Activated T-helper 9 cell treated with anti-CD3 and anti-CD28 coated beads, Interleukin-2, amount 50 U/mL, for 16 hours (primary cell): ENCODE results near the gene SPHK1.

Experiments
- DNase-seq: peaks from one replicate; pipeline ENCODE4 v3.0.0-alpha.2; 2020; ENCODE audit warnings: low read depth

Gene SPHK1

DNA sequence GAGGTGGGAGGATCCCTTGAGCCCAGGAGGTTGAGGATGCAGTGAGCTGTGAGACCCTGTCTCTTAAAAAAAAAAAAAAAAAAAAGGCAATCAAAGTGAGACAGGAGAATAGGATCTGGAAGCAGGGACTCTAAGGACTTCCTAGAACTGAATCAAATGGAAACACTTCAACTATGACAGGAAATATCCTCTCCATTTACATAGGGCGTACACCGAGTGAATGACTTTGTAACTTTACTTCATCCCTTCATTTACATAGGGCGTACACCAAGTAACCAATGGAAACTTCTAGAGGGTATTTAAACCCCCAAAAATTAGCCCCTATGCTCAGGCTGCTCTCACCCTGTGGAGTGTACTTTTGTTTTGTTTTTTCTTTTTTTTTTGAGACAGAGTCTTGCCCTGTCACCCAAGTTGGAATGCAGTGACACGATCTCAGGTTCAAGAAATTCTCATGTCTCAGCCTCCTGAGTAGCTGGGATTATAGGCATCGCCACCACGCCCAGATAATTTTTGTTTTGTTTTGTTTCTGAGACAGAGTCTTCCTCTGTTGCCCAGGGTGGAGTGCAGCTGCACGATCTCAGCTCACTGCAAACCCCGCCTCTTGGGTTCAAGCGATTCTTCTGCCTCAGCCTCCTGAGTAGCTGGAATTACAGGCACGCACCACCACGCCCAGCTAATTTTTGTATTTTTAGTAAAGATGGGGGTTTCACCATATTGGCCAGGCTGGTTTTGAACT lies 21.1 kb upstream of the SPHK1 start:
- DNase-seq: no peak

DNA sequence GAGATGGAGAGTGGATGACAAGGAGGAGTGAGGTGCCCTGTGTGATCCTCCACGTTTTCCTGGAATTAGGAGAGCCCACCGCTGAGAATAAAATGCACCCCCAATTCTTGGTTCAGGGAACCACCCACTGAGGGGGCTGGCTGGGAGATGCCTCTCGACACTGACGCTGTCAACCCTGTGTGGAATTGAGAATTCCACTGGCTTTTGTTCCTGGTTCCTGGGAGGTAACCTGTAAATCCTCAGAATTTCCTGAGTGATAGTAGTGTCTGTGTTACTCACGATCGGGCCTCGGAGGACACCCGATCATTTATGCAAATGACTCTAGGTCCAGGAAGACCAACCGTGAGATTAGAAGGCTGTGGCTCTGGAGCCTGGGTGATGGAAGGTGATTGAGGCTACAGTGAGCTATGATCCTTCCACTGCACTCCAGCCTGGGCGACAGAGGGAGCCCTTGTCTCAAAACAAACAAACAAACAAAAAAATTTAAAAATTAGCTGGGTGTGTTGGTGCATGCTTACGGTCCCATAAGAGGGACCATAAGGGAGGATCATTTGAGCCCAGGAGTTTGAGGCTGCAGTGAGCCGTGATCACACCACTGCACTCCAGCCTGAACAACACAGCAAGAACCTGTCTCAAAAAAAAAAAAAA lies 19.0 kb upstream of the SPHK1 start:
- no peak for DNase-seq

DNA sequence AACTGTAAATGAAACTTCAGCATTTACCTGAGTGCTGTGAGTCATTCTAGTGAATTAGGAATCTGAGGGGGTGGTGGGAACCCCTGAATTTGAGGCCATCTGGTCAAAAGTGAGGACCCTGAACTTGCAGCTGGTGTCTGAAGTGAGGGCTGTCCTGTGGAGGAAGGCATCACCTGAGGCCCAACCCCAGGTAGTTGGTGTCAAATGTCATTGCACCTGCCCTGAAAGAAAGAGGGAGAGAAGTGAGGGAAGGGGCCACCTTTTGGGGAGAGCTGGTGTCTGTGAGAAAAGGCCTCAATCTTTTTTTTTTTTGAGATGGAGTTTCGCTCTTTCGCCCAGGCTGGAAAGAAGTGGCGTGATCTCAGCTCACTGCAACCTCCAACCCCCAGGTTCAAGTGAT lies 18.2 kb upstream of the SPHK1 start:
- DNase-seq: no peak

DNA sequence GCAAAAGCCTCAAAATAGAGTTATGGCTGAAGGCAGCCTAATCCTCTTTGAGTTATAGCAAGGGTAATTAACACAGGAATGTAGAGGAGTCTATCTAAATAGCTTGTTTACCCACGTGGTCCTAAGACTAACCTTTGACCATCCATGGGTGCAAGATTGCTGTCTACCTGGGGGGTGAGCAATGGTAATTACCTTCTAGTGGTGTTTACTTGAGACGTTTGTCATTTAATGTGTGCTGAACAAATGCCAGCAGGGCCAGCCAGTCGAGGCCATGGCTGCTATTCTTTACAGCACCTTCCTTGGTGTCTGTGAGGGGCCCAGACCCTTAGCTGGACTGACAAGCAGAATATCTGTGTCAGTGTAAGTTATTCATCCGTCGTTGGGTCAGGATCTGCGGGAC lies 16.8 kb upstream of the SPHK1 start:
- no peak for DNase-seq

DNA sequence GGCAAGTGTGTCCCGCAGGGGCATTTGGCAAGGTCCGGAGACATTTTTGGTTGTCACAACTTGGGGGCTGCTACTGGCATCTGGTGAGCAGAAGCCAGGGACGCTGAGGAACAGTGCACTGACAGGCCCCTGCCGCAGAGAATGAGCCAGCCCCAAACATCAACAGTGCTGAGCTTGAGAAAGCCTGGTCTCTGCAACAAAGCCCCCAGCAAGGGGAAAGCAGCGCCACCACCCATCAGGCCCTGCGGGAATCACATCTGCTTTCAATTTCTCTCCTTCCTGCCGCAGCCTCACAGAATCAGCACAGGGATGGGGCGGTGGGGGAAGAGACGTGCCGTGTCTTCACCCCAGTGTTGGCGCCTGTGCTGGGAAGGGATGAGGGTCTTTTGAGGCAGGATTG lies 15.9 kb upstream of the SPHK1 start:
- no peak for DNase-seq

DNA sequence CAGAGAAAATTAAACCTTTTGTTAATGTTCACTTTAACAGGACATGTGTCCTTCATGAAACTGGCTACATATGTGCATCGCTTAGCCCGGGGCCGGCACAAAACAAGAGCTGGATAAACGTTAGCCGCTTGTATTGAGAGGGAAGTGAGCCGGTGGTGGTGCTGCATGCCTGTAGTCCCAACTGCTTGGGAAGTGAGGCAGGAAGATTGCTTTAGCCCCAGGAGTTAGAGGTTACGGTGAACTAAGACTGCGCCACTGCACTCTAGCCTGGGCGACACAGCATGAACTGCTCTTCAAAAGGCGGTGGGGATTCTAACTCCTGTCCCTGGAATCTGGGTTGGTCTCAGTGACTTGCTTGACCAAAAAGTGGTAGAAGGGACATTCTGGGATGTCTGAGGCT lies 15.0 kb upstream of the SPHK1 start:
- DNase-seq: no peak

DNA sequence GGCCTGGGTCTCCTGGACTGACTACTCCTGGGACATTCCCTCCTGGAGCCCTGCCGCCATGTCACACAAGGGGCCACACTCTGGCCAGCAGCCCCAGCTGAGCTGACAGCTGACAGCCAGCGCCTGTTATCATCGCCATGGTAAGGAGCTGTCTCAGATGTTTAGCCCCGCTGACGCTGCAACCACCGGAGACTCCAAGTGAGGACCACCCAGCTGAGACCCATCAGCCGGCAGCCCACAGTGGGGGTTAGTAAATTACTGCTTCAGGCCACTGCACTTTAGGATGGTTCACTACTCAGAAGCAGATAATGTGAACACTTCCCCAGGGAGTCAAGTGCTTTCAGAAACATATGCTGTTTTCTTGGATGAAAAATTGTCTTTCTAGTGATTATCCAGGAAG lies 14.6 kb upstream of the SPHK1 start:
- no peak for DNase-seq

DNA sequence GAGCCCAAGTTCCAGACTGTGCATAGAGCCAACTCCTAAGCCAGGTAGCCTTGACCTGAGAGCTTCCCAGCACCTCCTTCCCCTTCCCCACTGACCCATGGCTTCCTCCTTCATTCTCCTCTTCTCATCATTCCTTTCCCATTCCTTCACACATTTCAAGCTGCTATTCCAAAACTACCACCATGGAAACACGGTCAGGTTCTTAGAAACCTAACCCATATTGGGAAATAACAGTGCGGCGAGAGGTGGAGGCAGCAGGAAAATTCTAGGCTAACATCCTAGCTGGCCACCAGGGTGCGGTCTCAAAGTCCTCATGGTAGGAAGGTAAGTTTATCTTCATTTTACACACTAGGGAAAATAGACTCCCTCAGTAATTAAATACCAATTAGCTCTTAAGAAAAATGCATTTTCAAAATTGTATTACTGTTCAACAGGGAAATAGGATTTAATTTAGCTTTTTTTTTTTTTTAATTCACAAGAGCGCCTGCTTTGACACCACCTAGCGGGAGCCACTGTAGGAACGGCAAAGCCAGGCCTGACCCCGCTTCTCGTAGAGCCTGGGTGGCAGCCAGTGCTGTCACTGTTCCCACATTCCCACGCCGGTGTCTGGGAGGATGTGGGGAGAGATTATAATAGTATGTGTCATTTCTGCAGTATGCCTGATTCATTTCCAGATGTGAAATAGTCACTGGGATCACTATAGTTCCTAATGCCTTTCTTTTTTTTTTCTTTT lies 14.0 kb upstream of the SPHK1 start:
- no peak for DNase-seq

DNA sequence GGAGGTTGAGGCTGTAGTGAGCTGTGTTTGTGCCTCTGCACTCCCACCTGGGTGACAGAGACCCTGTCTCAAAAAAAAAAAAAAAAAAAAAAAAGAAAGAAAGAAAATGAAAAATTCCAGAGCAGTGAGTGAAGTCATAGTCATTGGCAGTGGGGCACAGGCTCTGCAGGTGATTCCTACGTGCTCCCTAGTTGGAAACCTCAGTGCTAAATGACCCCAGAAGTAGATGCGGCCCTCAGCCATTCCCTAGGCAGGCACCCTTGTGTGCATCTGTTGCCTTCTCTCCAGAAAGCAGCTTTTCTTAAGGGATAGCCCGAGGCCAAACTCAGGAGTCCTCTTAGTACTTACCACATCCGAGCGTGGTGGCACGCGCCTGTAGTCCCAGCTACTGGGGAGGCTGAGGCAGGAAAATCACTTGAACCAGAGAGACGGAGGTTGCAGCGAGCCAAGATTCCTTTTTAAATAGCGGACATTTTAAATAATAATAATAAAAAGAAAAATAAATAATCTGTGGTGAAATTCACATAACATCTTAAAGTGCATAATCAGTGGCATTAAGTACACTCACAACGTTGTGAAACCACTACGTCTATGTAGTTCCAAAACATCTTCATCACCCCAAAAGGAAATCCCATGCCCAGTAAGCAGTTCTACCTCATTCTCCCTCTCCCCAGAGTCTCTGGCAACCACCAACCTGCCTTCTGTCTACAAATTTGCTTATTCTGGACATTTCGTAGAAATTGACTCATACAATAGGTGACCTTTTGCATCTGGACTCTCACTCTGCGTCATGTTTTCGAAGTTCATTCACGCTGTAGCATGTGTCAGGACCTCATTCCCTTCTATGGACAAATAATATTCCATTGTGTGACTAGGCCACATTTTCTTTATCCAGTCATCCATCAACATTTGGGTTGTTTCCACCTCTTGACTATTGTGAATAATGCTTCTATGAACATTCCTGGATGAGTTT lies 12.5 kb upstream of the SPHK1 start:
- no peak for DNase-seq

DNA sequence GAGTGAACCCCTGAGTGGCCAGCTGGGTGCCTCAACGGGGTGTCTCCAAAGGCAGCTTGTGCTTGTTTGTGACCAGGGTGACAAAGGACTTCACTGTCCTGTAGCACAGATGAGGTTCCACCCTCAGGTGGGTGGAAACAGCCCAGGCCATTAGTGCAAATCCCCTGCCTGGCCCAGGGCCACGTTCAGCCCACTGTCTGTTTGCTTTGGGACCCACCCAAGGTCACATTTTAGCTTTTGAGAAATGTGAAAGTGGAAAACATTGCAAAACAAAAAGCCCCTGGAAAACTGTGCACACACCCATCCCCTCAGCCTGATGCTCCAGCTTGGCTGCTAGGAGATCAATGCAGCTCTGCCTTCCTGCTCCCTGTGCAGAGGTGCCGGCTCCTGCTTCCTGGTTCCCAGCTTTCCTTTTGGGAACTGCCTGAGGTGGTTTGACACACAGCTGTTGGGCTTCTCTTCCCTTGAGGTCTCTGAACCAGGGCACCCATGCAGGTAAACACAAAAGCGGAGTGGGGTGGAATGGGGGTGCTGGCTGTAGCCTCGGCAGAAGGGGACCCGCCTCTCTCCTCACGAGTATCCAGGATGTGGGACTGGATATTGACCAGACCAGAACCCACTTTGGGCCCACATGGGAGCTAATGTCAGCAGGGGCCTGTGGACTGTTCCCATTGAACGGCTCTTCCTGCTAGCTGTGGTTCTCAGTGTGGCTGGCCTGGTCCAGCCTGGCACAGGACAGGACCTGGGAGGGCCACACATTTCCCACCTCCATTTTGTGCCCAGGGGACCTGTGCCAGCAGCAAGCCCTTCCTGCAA lies 7.9 kb upstream of the SPHK1 start:
- no peak for DNase-seq

DNA sequence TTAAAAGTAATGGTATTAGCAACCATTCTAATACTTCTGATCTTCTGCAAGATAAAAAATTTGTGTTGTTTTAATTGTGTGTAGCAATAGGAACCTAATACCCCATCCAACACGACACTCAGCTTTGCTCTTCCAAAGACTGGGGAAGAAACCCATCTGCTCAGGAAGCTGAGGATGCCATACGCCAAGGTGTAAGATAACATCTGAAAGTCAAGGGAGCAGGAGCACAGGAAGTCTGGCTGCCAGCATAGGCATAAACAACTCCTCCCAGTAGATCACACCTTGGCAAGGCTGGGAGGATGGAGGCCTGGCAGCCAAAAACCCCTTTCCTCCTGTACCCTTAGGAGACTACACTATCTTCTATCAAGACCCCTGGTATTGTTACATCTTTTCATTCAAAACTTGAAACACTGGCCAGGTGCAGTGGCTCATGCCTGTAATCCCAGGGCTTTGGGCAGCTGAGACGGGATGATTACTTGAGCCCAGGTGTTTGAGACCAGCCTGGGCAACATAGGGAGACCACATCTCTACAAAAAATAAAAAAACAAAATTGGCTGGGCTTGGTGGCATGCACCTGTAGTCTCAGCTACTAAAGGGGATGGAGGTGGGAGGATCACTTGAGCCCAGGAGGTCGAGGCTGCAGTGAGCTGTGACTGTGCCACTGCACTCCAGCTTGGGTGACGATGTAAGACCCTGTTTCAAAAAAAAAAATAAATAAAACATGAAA lies 5.7 kb upstream of the SPHK1 start:
- DNase-seq: no peak

DNA sequence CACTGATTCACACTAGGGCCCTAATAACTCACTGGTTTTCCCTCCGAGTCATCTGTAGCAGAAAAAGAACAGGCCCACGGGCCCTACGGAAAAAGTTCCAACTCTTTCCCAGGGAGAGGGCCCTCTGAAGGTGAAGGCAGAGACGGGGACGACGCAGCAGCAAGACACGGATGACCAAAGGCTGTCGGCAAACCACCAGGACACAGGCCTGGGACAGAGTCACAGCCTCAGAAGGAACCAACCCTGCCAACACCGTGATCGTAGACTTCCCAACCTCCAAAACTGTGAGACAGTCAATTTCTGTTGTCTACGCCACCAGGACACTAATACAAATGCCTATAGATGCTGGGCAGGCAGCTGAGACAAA lies 5.2 kb upstream of the SPHK1 start:
- DNase-seq: no peak

DNA sequence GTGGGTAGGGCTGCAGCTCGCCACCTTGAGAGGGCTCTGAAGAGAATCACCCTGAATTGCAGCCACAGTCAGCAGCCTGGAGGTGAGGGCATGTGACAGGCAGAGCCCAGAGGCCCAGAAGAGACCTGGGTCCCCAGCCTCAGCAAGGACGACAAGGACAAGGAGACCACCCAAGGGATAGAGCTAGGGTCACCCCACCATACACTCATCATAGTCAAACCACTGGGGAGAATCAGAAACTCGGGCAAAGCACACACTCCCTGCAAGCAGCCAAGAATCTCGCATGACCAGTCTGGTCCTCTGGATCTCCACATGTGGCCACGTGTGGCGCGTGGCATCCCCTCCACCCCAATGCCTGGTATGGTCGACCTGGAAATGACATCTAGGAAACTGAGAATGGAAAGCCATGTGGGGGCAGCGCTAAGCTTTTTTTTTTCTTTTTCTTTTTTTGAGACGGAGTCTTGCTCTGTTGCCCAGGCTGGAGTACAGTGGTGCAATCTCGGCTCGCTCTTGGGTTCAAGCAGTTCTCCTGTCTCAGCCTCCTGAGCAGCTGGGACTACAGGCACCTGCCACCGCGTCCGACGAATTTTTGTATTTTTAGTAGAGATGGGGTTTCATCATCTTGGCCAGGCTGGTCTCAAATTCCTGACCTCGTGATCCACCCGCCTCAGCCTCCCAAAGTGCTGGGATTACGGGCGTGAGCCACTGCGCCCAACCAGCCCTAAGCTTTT lies 4.6 kb upstream of the SPHK1 start:
- no peak for DNase-seq

DNA sequence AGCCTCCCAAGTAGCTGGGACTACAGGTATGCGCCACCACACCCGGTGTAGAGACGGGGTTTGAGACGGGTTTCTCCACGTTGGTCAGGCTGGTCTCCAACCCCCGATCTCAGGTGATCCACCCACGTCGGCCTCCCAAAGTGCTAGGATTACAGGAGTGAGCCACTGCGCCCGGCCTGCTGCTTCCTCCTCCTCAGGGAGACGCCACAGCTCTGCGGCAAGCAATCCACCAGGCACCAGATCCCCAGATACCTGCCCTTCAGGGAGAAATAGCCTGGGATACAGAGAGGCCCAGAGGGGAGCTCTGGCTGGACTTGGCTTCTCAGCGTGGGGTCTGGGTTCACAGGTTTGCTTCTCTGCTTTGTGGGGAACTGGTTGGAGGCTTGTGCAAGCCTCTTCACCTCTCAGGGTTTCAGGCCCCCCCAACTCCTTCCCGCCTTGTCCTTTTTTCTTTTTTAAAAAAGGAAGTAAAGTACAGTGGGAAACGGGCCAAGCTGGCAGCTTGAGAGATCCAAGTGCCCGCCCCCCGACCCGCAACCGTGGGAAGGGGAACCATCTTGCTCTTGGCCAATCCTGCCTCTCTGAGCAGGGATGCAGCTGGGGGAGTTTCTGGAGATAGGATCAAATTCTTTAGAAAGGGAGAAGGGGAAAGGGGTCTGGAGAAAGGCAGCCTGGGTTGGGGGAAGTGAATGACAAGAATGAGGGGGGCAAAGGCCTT lies 2.6 kb upstream of the SPHK1 start:
- no peak for DNase-seq

DNA sequence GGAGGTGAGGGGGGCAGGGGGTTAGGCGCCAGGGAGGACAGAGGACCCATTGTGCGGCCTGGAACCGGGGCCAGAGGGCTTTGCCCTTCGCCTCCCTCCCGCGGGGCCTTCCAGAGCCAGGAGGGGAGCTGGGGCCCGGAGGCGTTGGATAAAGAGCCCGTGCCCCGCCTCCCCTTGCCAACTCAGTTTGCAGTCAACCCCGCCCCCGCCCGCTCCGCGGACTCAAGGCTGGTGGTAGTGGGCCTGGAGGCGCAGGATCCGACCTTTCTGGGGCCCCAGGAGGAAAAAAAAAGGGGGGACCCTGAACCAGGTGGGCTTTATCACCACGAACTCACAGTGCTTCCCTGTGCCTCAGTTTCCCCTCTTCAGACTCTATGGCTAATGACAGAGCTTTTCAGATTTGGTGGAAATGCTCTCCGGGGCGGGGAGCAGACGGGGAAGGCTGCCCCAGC lies 2.0 kb upstream of the SPHK1 start:
- DNase-seq: no peak

DNA sequence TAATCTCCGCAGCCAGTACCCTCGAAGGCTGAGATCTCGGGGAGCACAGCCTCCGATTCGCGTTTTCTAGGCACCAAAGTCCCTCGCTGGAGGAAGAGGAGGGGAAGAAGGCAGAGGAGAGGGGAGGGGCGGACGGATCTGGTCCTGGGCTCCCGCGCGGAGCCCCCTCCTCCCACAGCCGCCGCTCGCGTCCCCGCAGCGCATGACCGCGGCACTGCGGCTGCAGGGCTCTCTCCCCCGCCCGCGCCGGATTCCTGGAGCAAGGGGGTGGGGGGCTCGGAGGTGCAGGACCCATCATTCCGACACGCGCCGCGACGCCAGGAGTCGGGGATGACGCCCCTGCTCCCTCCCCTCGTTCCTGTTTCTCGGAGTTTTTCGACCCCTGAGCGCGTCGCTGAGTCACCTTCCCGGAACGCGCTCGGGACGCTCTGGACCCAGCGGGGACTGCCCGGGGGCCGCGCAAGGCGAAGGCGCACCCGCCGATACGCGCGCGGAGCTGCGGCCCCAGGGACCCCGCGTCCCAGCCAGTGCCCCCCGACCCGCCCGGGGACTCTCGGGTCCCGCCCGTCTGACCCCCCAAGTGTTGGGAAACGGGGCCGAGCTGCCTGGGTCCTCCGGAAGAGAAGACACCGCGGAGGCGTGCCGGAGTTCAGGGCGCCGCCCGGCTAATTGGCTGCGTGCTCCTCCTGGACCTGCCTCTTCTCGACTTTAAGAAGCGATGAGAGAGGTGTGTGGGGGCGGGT lies 1.4 kb upstream of the SPHK1 start:
- DNase-seq: peak; percentile 47

DNA sequence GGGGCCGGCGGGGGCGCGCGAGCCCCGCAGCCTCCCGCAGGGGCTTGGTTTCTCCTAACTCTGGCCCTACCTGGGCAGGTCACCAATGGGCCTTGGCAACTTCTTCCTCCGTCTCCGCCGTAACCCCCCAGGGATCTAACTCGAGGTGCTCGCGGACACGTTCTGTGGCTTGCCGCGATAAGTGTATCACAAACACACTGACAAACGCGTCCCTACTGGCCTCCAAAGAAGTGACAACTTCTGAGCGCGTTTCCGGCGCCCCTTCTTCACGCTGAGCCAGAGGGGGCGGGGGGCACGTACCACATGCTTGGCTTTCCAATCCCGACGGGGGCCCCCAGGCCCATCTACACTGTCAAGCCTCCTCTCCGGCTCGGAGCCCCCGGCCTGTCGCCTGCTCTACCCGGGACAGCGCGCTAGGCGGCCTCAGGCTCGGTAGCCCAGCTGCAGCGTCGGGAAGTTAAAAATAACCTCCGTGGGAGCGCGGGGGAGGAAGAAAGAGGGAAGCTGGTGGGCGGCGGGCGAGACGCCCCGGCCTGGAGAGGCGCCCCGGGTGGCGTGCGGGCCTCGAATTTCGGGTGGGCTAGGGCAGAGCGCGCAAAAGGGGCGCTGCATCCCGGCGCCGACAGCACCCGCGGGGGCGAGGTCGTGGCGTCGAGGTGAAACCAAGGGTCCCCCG lies 725 bp upstream of the SPHK1 start:
- DNase-seq: peak; percentile 20
